ENCODE results near the gene HORMAD2. TPM values are rescaled to one million over a fixed set of nuclear protein-coding genes. Genes with fewer than 3 reads are reported as not detected.

The HORMAD2 gene
- total RNA-seq, 4 donors from 2014 or later = not detected

DNA sequence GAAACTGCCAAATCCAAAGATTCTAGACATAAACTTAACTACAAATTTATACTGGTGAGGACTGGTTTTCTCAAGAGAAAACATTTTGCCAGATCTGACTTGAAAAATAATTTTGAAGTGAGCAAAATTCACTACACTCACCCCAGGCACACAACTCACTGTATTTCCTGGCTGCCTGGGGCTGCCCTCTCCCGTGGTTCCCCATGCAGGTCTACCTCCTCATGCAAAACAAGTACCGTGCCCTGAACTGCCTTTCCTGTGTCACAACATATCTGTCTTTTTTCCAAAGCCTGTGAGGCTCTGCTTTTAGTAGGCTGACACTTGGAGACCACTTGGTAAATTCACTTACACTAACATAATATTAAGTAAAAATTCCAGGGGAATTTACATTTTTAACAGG lies 89.9 kb downstream of the HORMAD2 start:
- TF ChIP-seq, protein P1, sequence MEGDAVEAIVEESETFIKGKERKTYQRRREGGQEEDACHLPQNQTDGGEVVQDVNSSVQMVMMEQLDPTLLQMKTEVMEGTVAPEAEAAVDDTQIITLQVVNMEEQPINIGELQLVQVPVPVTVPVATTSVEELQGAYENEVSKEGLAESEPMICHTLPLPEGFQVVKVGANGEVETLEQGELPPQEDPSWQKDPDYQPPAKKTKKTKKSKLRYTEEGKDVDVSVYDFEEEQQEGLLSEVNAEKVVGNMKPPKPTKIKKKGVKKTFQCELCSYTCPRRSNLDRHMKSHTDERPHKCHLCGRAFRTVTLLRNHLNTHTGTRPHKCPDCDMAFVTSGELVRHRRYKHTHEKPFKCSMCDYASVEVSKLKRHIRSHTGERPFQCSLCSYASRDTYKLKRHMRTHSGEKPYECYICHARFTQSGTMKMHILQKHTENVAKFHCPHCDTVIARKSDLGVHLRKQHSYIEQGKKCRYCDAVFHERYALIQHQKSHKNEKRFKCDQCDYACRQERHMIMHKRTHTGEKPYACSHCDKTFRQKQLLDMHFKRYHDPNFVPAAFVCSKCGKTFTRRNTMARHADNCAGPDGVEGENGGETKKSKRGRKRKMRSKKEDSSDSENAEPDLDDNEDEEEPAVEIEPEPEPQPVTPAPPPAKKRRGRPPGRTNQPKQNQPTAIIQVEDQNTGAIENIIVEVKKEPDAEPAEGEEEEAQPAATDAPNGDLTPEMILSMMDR (IDR thresholded peaks at IDR 0.05; ENCODE audit: low read depth) = no peak

DNA sequence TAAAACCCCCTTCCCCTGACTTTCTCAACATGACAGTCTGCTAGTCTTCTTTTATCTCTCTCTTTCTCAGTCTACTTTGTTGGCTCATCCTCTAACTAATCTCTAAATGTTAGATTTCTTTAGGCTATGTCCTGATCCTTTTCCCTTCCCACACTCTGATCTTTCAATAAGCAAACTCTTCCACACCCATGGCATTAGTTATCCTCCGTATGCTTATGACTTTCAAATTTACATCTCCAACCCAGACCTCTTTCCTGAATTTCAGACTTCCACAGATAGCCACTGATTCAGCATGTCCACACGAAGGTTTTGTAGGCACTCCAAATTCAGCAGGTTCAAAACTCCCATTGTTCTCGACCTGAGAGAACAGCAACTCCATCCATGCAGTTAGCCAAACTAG lies 90.7 kb downstream of the HORMAD2 start:
- TF ChIP-seq, protein P1 (IDR thresholded peaks at IDR 0.05; ENCODE audit: low read depth) = no peak

GRCh38 chr22:30175690-30176288 lies 95.5 kb downstream of the HORMAD2 start:
- TF ChIP-seq, protein P1 (IDR thresholded peaks at IDR 0.05; ENCODE audit: low read depth) = no peak

DNA sequence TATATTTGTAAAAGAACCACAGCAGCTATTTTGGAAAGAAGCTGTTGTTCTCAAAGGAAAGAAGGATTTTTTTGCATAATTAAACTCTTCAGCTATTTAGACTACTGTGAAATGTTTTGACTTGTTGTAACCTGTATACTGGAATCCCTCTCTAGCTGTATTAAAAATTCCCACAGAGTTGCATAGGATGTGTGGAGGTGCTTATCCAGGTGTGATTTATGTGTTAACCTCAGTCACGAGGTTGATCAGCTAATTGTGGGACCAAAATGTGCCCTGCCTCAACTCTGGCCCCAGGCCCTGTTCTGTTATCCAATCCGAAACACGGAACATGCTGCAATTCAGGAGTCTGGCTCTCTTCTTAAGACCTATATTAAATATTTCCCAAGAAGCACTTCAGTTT lies 96.2 kb downstream of the HORMAD2 start:
- TF ChIP-seq, protein P1 (IDR thresholded peaks at IDR 0.05; ENCODE audit: low read depth) = no peak

GRCh38 chr22:30178181-30179126 lies 98.2 kb downstream of the HORMAD2 start:
- TF ChIP-seq, protein P1 (IDR thresholded peaks at IDR 0.05; ENCODE audit: low read depth) = no peak

DNA sequence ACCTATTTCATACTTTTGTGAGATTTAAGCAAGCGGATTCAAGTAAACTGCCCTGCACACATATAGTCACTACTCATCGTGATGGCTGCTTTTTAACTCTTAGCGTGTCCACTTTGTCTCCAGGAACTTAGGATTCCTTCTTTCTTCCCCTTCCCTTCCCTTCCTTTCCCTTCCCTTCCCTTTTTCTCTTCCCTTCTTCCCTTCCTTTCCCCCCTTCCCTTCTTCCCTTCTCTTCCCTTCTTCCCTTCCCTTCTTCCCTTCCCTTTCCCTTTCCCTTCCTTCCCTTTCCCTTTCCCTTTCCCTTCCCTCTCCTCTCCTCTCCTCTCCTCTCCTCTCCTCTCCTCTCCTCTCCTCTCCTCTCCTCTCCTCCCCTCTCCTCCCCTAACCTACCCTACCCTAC lies 100.4 kb downstream of the HORMAD2 start:
- TF ChIP-seq, protein P1 (IDR thresholded peaks at IDR 0.05; ENCODE audit: low read depth) = no peak

Data from subcutaneous adipose tissue (tissue), 4 donors.